Measurements from ENCODE around the gene DMD.

Gene DMD

GRCh38 chrX:31209005-31209628 lies 2002.2 kb downstream of the DMD start:
- no peak for TF ChIP-seq CTCF (IDR thresholded peaks at IDR 0.05; ENCODE audit: control insufficient read depth, extremely low read depth, insufficient read depth)
- DNase-seq (ENCODE audit: low read depth): no peak
- H3K4me3 ChIP-seq (ENCODE audit: low read depth, low read length): no peak overlapping the region

GRCh38 chrX:31201503-31201902 lies 2009.8 kb downstream of the DMD start:
- H3K4me3 ChIP-seq (ENCODE audit: low read depth, low read length): no peak overlapping the region
- TF ChIP-seq CTCF (IDR thresholded peaks at IDR 0.05; ENCODE audit: control insufficient read depth, extremely low read depth, insufficient read depth): no peak
- no peak for DNase-seq (ENCODE audit: low read depth)

GRCh38 chrX:31200430-31200829 lies 2010.9 kb downstream of the DMD start:
- H3K4me3 ChIP-seq (ENCODE audit: low read depth, low read length): no peak overlapping the region
- DNase-seq (ENCODE audit: low read depth): no peak

GRCh38 chrX:31199840-31200114 lies 2011.6 kb downstream of the DMD start:
- no peak for TF ChIP-seq CTCF (IDR thresholded peaks at IDR 0.05; ENCODE audit: control insufficient read depth, extremely low read depth, insufficient read depth)
- DNase-seq (ENCODE audit: low read depth): no peak
- H3K4me3 ChIP-seq (ENCODE audit: low read depth, low read length): no peak overlapping the region

More at GRCh38 chrX:31200430-31200829, 2010.9 kb downstream of the DMD start:
- no peak for TF ChIP-seq CTCF (IDR thresholded peaks at IDR 0.05; ENCODE audit: control insufficient read depth, extremely low read depth, insufficient read depth)

GRCh38 chrX:31199056-31199839 lies 2012.1 kb downstream of the DMD start:
- no peak for DNase-seq (ENCODE audit: low read depth)
- no peak for TF ChIP-seq CTCF (IDR thresholded peaks at IDR 0.05; ENCODE audit: control insufficient read depth, extremely low read depth, insufficient read depth)
- no peak overlapping the region for H3K4me3 ChIP-seq (ENCODE audit: low read depth, low read length)

- DNase-seq (ENCODE audit: low read depth): no peak
- no peak for TF ChIP-seq CTCF (IDR thresholded peaks at IDR 0.05; ENCODE audit: control insufficient read depth, extremely low read depth, insufficient read depth)
- no peak overlapping the region for H3K4me3 ChIP-seq (ENCODE audit: low read depth, low read length)
Measured at GRCh38 chrX:31190221-31190975, 2021.0 kb downstream of the DMD start.
